OCI-LY1 (cell line): ENCODE results near the gene MACF1.
"Not testable (repeated sequence)": the region's sequence is repeated elsewhere in the genome, so short reads cannot be mapped to it uniquely, and the experiment has no call there.

Source experiments
- EZH2 ChIP-seq: fragments of 200-600 bp; sonication (generic), shearing (Covaris generic); IDR thresholded peaks from 2 replicates; pipeline ENCODE4 v1.8.0; 2017; ENCODE audit warnings: borderline replicate concordance, mixed run types, mild to moderate bottlenecking, antibody characterized with exemption, low read length, moderate library complexity, mixed read lengths
- TF ChIP-seq, protein P1 (sequence below): fragments of 200-600 bp; sonication (generic), shearing (Covaris generic); IDR thresholded peaks from 2 replicates; pipeline ENCODE4 v1.5.1; 2017; ENCODE audit warnings: mild to moderate bottlenecking, antibody characterized with exemption, low read length, moderate library complexity, mixed read lengths

- TF ChIP-seq EZH2 = not testable (repeated sequence)
- TF ChIP-seq, protein P1, sequence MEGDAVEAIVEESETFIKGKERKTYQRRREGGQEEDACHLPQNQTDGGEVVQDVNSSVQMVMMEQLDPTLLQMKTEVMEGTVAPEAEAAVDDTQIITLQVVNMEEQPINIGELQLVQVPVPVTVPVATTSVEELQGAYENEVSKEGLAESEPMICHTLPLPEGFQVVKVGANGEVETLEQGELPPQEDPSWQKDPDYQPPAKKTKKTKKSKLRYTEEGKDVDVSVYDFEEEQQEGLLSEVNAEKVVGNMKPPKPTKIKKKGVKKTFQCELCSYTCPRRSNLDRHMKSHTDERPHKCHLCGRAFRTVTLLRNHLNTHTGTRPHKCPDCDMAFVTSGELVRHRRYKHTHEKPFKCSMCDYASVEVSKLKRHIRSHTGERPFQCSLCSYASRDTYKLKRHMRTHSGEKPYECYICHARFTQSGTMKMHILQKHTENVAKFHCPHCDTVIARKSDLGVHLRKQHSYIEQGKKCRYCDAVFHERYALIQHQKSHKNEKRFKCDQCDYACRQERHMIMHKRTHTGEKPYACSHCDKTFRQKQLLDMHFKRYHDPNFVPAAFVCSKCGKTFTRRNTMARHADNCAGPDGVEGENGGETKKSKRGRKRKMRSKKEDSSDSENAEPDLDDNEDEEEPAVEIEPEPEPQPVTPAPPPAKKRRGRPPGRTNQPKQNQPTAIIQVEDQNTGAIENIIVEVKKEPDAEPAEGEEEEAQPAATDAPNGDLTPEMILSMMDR = not testable (repeated sequence)
Observed at GRCh38 chr1:39527190-39527579, 322.7 kb downstream of the MACF1 start.
